ENCODE data around the gene KSR2. TPM values are rescaled to one million over a fixed set of nuclear protein-coding genes. Genes with fewer than 3 reads are reported as not detected.

KSR2 gene
- total and polyA plus RNA-seq, 10 of the 15 experiments (the other 5 are each of a cell fraction or from before 2014, with no cell fraction given): under 0.01 to 1.5 (median 0.01) TPM; not detected in 3

GRCh38 chr12:117440384-117440783 lies 528.4 kb downstream of the KSR2 start:
- ChIA-PET SMC1A (ENCODE audit: uncharacterized antibody, unreplicated experiment) (interaction anchor here (1.2 kb wide), 1 partner anchor 10 kb away, joined by 3 read pairs; no protein-coding TSS in a partner anchor), CTCF (no interaction called here), POLR2A (no interaction called here), RAD21 (ENCODE audit: unreplicated experiment) (interaction anchor here (0.6 kb wide), 1 partner anchor 93 kb away, joined by 7 read pairs; no protein-coding TSS in a partner anchor)
- 53% methylated on average over 2 of the region's 2 CpGs for WGBS (ENCODE audit: insufficient coverage, insufficient replicate concordance, low lambda C conversion rate, missing lambda C conversion rate)
- intact Hi-C loops (cut with micrococcal nuclease; ENCODE audit: unreplicated experiment) (no loop called here), in situ Hi-C loops (cut with MboI) (no loop called here)
- Histone ChIP-seq H3K9me3 (replicated peaks; ENCODE audit: control insufficient read depth, insufficient read depth, low read length) (no peaks in the 10 kb centered on the region), H3K27ac (ENCODE audit: control insufficient read depth, insufficient read depth) (no peak overlapping the region), H3K79me2 (ENCODE audit: control insufficient read depth, insufficient read depth, low read length) (no peaks in the 10 kb centered on the region), H4K20me1 (ENCODE audit: control insufficient read depth, insufficient read depth) (no peaks in the 10 kb centered on the region), H3K4me2 (ENCODE audit: control insufficient read depth, insufficient read depth) (no peak overlapping the region), H3K4me1 (ENCODE audit: control insufficient read depth, insufficient read depth, low read length) (no peaks in the 10 kb centered on the region), H3K9ac (ENCODE audit: control insufficient read depth, insufficient read depth, low read length) (no peak overlapping the region), H3K36me3 (ENCODE audit: control insufficient read depth in 2 of 2, insufficient read depth in 2 of 2, low read length in 1 of 2) (no peaks in the 10 kb centered on the region), H3K27me3 (replicated peaks in 1 of 2; ENCODE audit: control insufficient read depth in 2 of 2, insufficient read depth in 2 of 2, low read length in 1 of 2) (no peaks in the 10 kb centered on the region), H2AFZ (ENCODE audit: control insufficient read depth, low read depth, low read length) (no peak overlapping the region), H3K4me3 (no peak overlapping the region)
- no peak for TF ChIP-seq HCFC1 (IDR thresholded peaks at IDR 0.05; ENCODE audit: low read length)
- TF ChIP-seq, protein P1, sequence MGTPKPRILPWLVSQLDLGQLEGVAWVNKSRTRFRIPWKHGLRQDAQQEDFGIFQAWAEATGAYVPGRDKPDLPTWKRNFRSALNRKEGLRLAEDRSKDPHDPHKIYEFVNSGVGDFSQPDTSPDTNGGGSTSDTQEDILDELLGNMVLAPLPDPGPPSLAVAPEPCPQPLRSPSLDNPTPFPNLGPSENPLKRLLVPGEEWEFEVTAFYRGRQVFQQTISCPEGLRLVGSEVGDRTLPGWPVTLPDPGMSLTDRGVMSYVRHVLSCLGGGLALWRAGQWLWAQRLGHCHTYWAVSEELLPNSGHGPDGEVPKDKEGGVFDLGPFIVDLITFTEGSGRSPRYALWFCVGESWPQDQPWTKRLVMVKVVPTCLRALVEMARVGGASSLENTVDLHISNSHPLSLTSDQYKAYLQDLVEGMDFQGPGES (IDR thresholded peaks at IDR 0.05): no peak
- no peak for TF ChIP-seq POU2F2 (IDR thresholded peaks at IDR 0.05; ENCODE audit: borderline replicate concordance, low read depth, low read length)
- TF ChIP-seq TCF12 (IDR thresholded peaks at IDR 0.05; ENCODE audit: low read depth, low read length): no peak
- BruUV-seq (replicated peaks): no TSS peak
- FAIRE-seq (no peak), ATAC-seq (no peak), DNase-seq (ENCODE audit: low read depth, low spot score) (no peak)

GRCh38 chr12:117439531-117440001 lies 529.2 kb downstream of the KSR2 start:
- Histone ChIP-seq H3K9me3 (replicated peaks; ENCODE audit: control insufficient read depth, insufficient read depth, low read length) (no peaks in the 10 kb centered on the region), H3K27ac (ENCODE audit: control insufficient read depth, insufficient read depth) (no peak overlapping the region), H4K20me1 (ENCODE audit: control insufficient read depth, insufficient read depth) (no peaks in the 10 kb centered on the region), H3K79me2 (ENCODE audit: control insufficient read depth, insufficient read depth, low read length) (no peaks in the 10 kb centered on the region), H3K4me1 (ENCODE audit: control insufficient read depth, insufficient read depth, low read length) (no peaks in the 10 kb centered on the region), H3K9ac (ENCODE audit: control insufficient read depth, insufficient read depth, low read length) (no peak overlapping the region), H3K27me3 (replicated peaks in 1 of 2; ENCODE audit: control insufficient read depth in 2 of 2, insufficient read depth in 2 of 2, low read length in 1 of 2) (no peaks in the 10 kb centered on the region), H3K4me2 (ENCODE audit: control insufficient read depth, insufficient read depth) (no peak overlapping the region), H3K36me3 (ENCODE audit: control insufficient read depth in 2 of 2, insufficient read depth in 2 of 2, low read length in 1 of 2) (no peaks in the 10 kb centered on the region), H3K4me3 (no peak overlapping the region), H2AFZ (ENCODE audit: control insufficient read depth, low read depth, low read length) (no peak overlapping the region)
- ChIA-PET POLR2A (no interaction called here), RAD21 (ENCODE audit: unreplicated experiment) (no interaction called here), SMC1A (ENCODE audit: uncharacterized antibody, unreplicated experiment) (no interaction called here), CTCF (no interaction called here)
- intact Hi-C loops (cut with micrococcal nuclease; ENCODE audit: unreplicated experiment) (no loop called here), in situ Hi-C loops (cut with MboI) (no loop called here)
- no peak for ATAC-seq
- BruUV-seq (replicated peaks): no TSS peak
- WGBS (ENCODE audit: insufficient coverage, insufficient replicate concordance, low lambda C conversion rate, missing lambda C conversion rate): 54% methylated on average over 13 of the region's 13 CpGs
- FAIRE-seq: no peak
- DNase-seq (ENCODE audit: low read depth, low spot score): no peak
- TF ChIP-seq MAX (IDR thresholded peaks at IDR 0.05; ENCODE audit: low read depth, low read length) (no peak), ZNF592 (IDR thresholded peaks at IDR 0.05) (no peak), EED (IDR thresholded peaks at IDR 0.05; ENCODE audit: low read depth) (no peak), MYC (IDR thresholded peaks at IDR 0.05; ENCODE audit: insufficient read depth, insufficient read length, insufficient replicate concordance, low read length, severe bottlenecking) (no peak)
- TF ChIP-seq, protein P2, sequence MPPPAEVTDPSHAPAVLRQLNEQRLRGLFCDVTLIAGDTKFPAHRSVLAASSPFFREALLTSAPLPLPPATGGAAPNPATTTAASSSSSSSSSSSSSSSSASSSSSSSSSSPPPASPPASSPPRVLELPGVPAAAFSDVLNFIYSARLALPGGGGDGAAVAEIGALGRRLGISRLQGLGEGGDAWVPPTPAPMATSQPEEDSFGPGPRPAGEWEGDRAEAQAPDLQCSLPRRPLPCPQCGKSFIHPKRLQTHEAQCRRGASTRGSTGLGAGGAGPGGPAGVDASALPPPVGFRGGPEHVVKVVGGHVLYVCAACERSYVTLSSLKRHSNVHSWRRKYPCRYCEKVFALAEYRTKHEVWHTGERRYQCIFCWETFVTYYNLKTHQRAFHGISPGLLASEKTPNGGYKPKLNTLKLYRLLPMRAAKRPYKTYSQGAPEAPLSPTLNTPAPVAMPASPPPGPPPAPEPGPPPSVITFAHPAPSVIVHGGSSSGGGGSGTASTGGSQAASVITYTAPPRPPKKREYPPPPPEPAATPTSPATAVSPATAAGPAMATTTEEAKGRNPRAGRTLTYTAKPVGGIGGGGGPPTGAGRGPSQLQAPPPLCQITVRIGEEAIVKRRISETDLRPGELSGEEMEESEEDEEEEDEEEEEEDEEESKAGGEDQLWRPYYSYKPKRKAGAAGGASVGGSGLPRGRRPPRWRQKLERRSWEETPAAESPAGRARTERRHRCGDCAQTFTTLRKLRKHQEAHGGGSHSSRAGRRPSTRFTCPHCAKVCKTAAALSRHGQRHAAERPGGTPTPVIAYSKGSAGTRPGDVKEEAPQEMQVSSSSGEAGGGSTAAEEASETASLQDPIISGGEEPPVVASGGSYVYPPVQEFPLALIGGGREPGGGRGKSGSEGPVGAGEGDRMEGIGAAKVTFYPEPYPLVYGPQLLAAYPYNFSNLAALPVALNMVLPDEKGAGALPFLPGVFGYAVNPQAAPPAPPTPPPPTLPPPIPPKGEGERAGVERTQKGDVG (CRISPR knock-in tag; IDR thresholded peaks at IDR 0.05): no peak

Data from GM12878 (cell line).